ENCODE results near the gene ZFR. TPM values are rescaled to one million over a fixed set of nuclear protein-coding genes. Genes with fewer than 3 reads are reported as not detected.
A peak's percentile ranks its signal among the peaks of the same experiment; 100 is the strongest.

ZFR gene
- total and polyA plus RNA-seq, 2 experiments from 2014 or later = 103 to 124 TPM

- TF ChIP-seq EZH2phosphoT487 (IDR thresholded peaks at IDR 0.05; ENCODE audit: insufficient read depth, low read depth) (no peak), EZH2 (IDR thresholded peaks at IDR 0.05; ENCODE audit: insufficient read depth, poor library complexity, severe bottlenecking) (no peak)
- H3K9ac ChIP-seq = peak overlapping the region; percentile 97
Observed at GRCh38 chr5:32445287-32445758, 783 bp upstream of the ZFR start.

GRCh38 chr5:32443541-32444430 is 754 bp downstream of the ZFR start:
- Histone ChIP-seq H3K4me3 (peak overlapping the region; percentile 84), H3F3A (ENCODE audit: insufficient read depth) (peaks cover 23% of the 10 kb centered on the region), H3K9me3 (ENCODE audit: low read depth) (no peaks in the 10 kb centered on the region), H3K4me2 (ENCODE audit: unreplicated experiment) (peak overlapping the region; percentile 99), H2AFZ (peak overlapping the region; percentile 87), H3K9me2 (ENCODE audit: insufficient read depth) (no peaks in the 10 kb centered on the region), H3K27me3 (replicated peaks; ENCODE audit: insufficient read depth) (no peaks in the 10 kb centered on the region), H3K36me3 (ENCODE audit: low read depth) (peaks cover 4% of the 10 kb centered on the region; the same call in 1 of the 2 replicates), H3K79me2 (ENCODE audit: insufficient read depth) (peaks cover 49% of the 10 kb centered on the region), H3K27ac (peak overlapping the region; percentile 90), H4K20me1 (ENCODE audit: insufficient read depth) (peaks cover 6% of the 10 kb centered on the region; the same call in 1 of the 2 replicates), H3K4me1 (ENCODE audit: insufficient read depth) (peaks cover 20% of the 10 kb centered on the region), H3K9ac (peak overlapping the region; percentile 97)
- WGBS, 2 experiments (ENCODE audit: low coverage in 1 of 2, low lambda C conversion rate in 2 of 2, missing lambda C conversion rate in 2 of 2) = 0 to 3% methylated on average over 40 to 56 of the region's 83 CpGs
- DNase-seq = peak; percentile 71
- TF ChIP-seq EZH2phosphoT487 (IDR thresholded peaks at IDR 0.05; ENCODE audit: insufficient read depth, low read depth) = no peak
- no peak for TF ChIP-seq EZH2 (IDR thresholded peaks at IDR 0.05; ENCODE audit: insufficient read depth, poor library complexity, severe bottlenecking)
- in situ Hi-C loops (cut with MboI) = no loop called here

More at GRCh38 chr5:32445287-32445758, 783 bp upstream of the ZFR start:
- H3K4me3 ChIP-seq = peak overlapping the region; percentile 84
- H4K20me1 ChIP-seq (ENCODE audit: insufficient read depth) = no peaks in the 10 kb centered on the region
- H3F3A ChIP-seq (ENCODE audit: insufficient read depth) = peaks cover 23% of the 10 kb centered on the region
- 69 to 74% methylated on average over 10 of the region's 10 CpGs for WGBS, 2 experiments (ENCODE audit: low coverage in 1 of 2, low lambda C conversion rate in 2 of 2, missing lambda C conversion rate in 2 of 2)
- peak overlapping the region; percentile 87 for H2AFZ ChIP-seq
- in situ Hi-C loops (cut with MboI) = no loop called here
- peaks cover 20% of the 10 kb centered on the region for H3K4me1 ChIP-seq (ENCODE audit: insufficient read depth)
- peak overlapping the region; percentile 67 for H3K4me2 ChIP-seq (ENCODE audit: unreplicated experiment)
- no peaks in the 10 kb centered on the region; the same call in 1 of the 2 replicates for H3K36me3 ChIP-seq (ENCODE audit: low read depth)
- no peaks in the 10 kb centered on the region for H3K9me3 ChIP-seq (ENCODE audit: low read depth)
- DNase-seq = no peak
- no peaks in the 10 kb centered on the region for H3K9me2 ChIP-seq (ENCODE audit: insufficient read depth)
- no peaks in the 10 kb centered on the region for H3K27me3 ChIP-seq (replicated peaks; ENCODE audit: insufficient read depth)
- 0 out of 2 replicates have a peak overlapping the region, but pooled peaks have one; percentile 90 for H3K27ac ChIP-seq
- peaks cover 33% of the 10 kb centered on the region for H3K79me2 ChIP-seq (ENCODE audit: insufficient read depth)

- H3K27me3 ChIP-seq (replicated peaks; ENCODE audit: insufficient read depth) = no peaks in the 10 kb centered on the region
- TF ChIP-seq EZH2phosphoT487 (IDR thresholded peaks at IDR 0.05; ENCODE audit: insufficient read depth, low read depth) (no peak), EZH2 (IDR thresholded peaks at IDR 0.05; ENCODE audit: insufficient read depth, poor library complexity, severe bottlenecking) (no peak)
- H3K4me3 ChIP-seq = peak overlapping the region; percentile 84
- H4K20me1 ChIP-seq (ENCODE audit: insufficient read depth) = peaks cover 7% of the 10 kb centered on the region; the same call in 1 of the 2 replicates
- H3F3A ChIP-seq (ENCODE audit: insufficient read depth) = peaks cover 23% of the 10 kb centered on the region
- 7% methylated on average over 7 of the region's 7 CpGs for WGBS, 2 experiments (ENCODE audit: low coverage in 1 of 2, low lambda C conversion rate in 2 of 2, missing lambda C conversion rate in 2 of 2)
- peak overlapping the region; percentile 99 for H3K4me2 ChIP-seq (ENCODE audit: unreplicated experiment)
- peak; percentile 69 for DNase-seq
- H3K79me2 ChIP-seq (ENCODE audit: insufficient read depth) = peaks cover 55% of the 10 kb centered on the region
- H3K36me3 ChIP-seq (ENCODE audit: low read depth) = peaks cover 4% of the 10 kb centered on the region; the same call in 1 of the 2 replicates
- no peaks in the 10 kb centered on the region for H3K9me2 ChIP-seq (ENCODE audit: insufficient read depth)
- in situ Hi-C loops (cut with MboI) = no loop called here
- peak overlapping the region; percentile 90 for H3K27ac ChIP-seq
- H3K9me3 ChIP-seq (ENCODE audit: low read depth) = no peaks in the 10 kb centered on the region
- H3K9ac ChIP-seq = peak overlapping the region; percentile 97
- peak overlapping the region; percentile 66 for H2AFZ ChIP-seq
- peaks cover 20% of the 10 kb centered on the region for H3K4me1 ChIP-seq (ENCODE audit: insufficient read depth)
Observed at GRCh38 chr5:32443145-32443540, 1.4 kb downstream of the ZFR start.

GRCh38 chr5:32439086-32439642 is 5.4 kb downstream of the ZFR start:
- in situ Hi-C loops (cut with MboI) = no loop called here
- Histone ChIP-seq H3K27me3 (replicated peaks; ENCODE audit: insufficient read depth) (no peaks in the 10 kb centered on the region), H3K9me2 (ENCODE audit: insufficient read depth) (no peaks in the 10 kb centered on the region), H3K79me2 (ENCODE audit: insufficient read depth) (peaks cover 95% of the 10 kb centered on the region), H3K9ac (no peak overlapping the region), H3K4me1 (ENCODE audit: insufficient read depth) (peaks cover 20% of the 10 kb centered on the region), H3K4me2 (ENCODE audit: unreplicated experiment) (no peak overlapping the region), H3K4me3 (no peak overlapping the region), H3K9me3 (ENCODE audit: low read depth) (no peaks in the 10 kb centered on the region), H2AFZ (no peak overlapping the region), H3F3A (ENCODE audit: insufficient read depth) (peaks cover 23% of the 10 kb centered on the region), H3K36me3 (ENCODE audit: low read depth) (peaks cover 4% of the 10 kb centered on the region; the same call in 1 of the 2 replicates), H4K20me1 (ENCODE audit: insufficient read depth) (peaks cover 19% of the 10 kb centered on the region; the same call in 1 of the 2 replicates), H3K27ac (no peak overlapping the region)
- 93% methylated on average over 3 of the region's 3 CpGs for WGBS, 2 experiments (ENCODE audit: low coverage in 1 of 2, low lambda C conversion rate in 2 of 2, missing lambda C conversion rate in 2 of 2)
- DNase-seq = no peak
- TF ChIP-seq EZH2phosphoT487 (IDR thresholded peaks at IDR 0.05; ENCODE audit: insufficient read depth, low read depth) (no peak), EZH2 (IDR thresholded peaks at IDR 0.05; ENCODE audit: insufficient read depth, poor library complexity, severe bottlenecking) (no peak)
